Upper lobe of left lung (tissue), 6 donors: Measurements from ENCODE around the gene TCHHL1. TPM values are rescaled to one million over a fixed set of nuclear protein-coding genes. Genes with fewer than 3 reads are reported as not detected.

Source experiments
- ATAC-seq, 2 donors: fragments of 200-7000 bp; cut with Tn5 transposase; one replicate each; pipeline ENCODE4 v1.9.1; 2022; ENCODE audit warnings: mild to moderate bottlenecking in 2 of 2, moderate library complexity in 2 of 2; ENCODE audit not compliant: low FRiP score in 2 of 2
- DNase-seq, 2 donors: peaks; one replicate each; pipeline ENCODE4 v3.0.0-alpha.2; 2019 to 2020
- H3K27ac ChIP-seq, 4 donors: fragments of 200-600 bp; sonication (generic); one replicate each; pipeline ENCODE4 v1.5.1; 2016 to 2019
- H3K27me3 ChIP-seq, 4 donors: fragments of 200-600 bp; sonication (generic); one replicate each; pipeline ENCODE4 v1.5.1; 2017 to 2019
- H3K36me3 ChIP-seq, 4 donors: fragments of 200-600 bp; sonication (generic); one replicate each; pipeline ENCODE4 v1.5.1; 2016 to 2019
- H3K4me1 ChIP-seq, 4 donors: fragments of 200-600 bp; sonication (generic); one replicate each; pipeline ENCODE4 v1.5.1; 2018 to 2019
- H3K4me3 ChIP-seq, 4 donors: fragments of 200-600 bp; sonication (generic); one replicate each; pipeline ENCODE4 v1.5.1; 2017 to 2019; ENCODE audit warnings: mild to moderate bottlenecking in 2 of 4, moderate library complexity in 1 of 4
- H3K9me3 ChIP-seq, 4 donors: fragments of 200-600 bp; sonication (generic); one replicate each; pipeline ENCODE4 v1.5.1; 2018 to 2019
- EP300 ChIP-seq, 4 donors: sonication (generic); formaldehyde crosslinking; IDR thresholded peaks; one replicate each; pipeline ENCODE4 v1.5.1; 2017; ENCODE audit warnings: antibody characterized with exemption in 4 of 4, control low read depth in 2 of 4
- POLR2A ChIP-seq, 4 donors: fragments of 450-650 bp; IDR thresholded peaks; one replicate each; pipeline ENCODE4 v1.5.1; 2016 to 2017; ENCODE audit warnings: antibody characterized with exemption in 4 of 4, mild to moderate bottlenecking in 2 of 4
- POLR2AphosphoS5 ChIP-seq, 2 donors: sonication (generic); formaldehyde crosslinking; IDR thresholded peaks; one replicate each; pipeline ENCODE4 v1.5.1; 2017; ENCODE audit warnings: antibody characterized with exemption in 2 of 2
- WGBS, 2 donors: methylation state at CpG; one replicate each; pipeline ENCODE4 v1.1.5; 2017 to 2018; 5-methylcytosine and 5-hydroxymethylcytosine counted together
- total RNA-seq, 6 donors: library from RNA; depleted of rRNA in 4 of 6; stranded (reverse); fragments of >200 nt in 4 of 6; gene quantifications; one replicate each; pipeline versions ENCODE4 v1.1.0 to v1.2.1, GENCODE V29; 2016 to 2021
- TF ChIP-seq, protein P1 (sequence below), 6 experiments: fragments of 450-650 bp in 4 of 6; fragments of 200-600 bp in 2 of 6; sonication (generic) in 2 of 6; IDR thresholded peaks; one replicate each; pipeline ENCODE4 v1.5.1; 2016 to 2019; ENCODE audit warnings: antibody characterized with exemption in 6 of 6
- donor health status: DM: no; HTN: no; CAD: no; lungs with moderate emphysema.
- donor health status: DM: no; HTN: yes; CAD: no; lungs with severe emphysema.

Gene TCHHL1
- total RNA-seq, 6 donors from 2014 or later: not detected

GRCh38 chr1:152109231-152109997 lies 20.6 kb upstream of the TCHHL1 start:
- no peaks in the 10 kb centered on the region for H3K36me3 ChIP-seq
- H3K4me3 ChIP-seq: peak overlapping the region in 3 of 4 donors; percentile 37 to 51 (median 46)
- peaks cover 3 to 18% (median 13%) of the 10 kb centered on the region in 4 donors for H3K9me3 ChIP-seq
- peaks cover 36 to 52% (median 45%) of the 10 kb centered on the region in 4 donors for H3K4me1 ChIP-seq
- H3K27ac ChIP-seq: no peak overlapping the region
- TF ChIP-seq, protein P1, sequence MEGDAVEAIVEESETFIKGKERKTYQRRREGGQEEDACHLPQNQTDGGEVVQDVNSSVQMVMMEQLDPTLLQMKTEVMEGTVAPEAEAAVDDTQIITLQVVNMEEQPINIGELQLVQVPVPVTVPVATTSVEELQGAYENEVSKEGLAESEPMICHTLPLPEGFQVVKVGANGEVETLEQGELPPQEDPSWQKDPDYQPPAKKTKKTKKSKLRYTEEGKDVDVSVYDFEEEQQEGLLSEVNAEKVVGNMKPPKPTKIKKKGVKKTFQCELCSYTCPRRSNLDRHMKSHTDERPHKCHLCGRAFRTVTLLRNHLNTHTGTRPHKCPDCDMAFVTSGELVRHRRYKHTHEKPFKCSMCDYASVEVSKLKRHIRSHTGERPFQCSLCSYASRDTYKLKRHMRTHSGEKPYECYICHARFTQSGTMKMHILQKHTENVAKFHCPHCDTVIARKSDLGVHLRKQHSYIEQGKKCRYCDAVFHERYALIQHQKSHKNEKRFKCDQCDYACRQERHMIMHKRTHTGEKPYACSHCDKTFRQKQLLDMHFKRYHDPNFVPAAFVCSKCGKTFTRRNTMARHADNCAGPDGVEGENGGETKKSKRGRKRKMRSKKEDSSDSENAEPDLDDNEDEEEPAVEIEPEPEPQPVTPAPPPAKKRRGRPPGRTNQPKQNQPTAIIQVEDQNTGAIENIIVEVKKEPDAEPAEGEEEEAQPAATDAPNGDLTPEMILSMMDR (IDR thresholded peaks at IDR 0.05): no peak
- TF ChIP-seq POLR2AphosphoS5 (IDR thresholded peaks at IDR 0.05) (no peak), POLR2A (IDR thresholded peaks at IDR 0.05) (no peak), EP300 (IDR thresholded peaks at IDR 0.05) (no peak)
- ATAC-seq: no peak
- no peak for DNase-seq
- H3K27me3 ChIP-seq: peaks cover 0 to 64% (median 30%) of the 10 kb centered on the region in 4 donors
- WGBS, 2 donors: 11 to 15% methylated on average over 31 of the region's 31 CpGs

- H3K4me3 ChIP-seq: peak overlapping the region in 1 of 4 donors; percentile 51
- peaks cover 0 to 64% (median 28%) of the 10 kb centered on the region in 4 donors for H3K27me3 ChIP-seq
- TF ChIP-seq, protein P1 (IDR thresholded peaks at IDR 0.05): no peak
- no peak for TF ChIP-seq EP300 (IDR thresholded peaks at IDR 0.05)
- no peak for TF ChIP-seq POLR2A (IDR thresholded peaks at IDR 0.05)
- WGBS, 2 donors: 21 to 23% methylated on average over 28 of the region's 28 CpGs
- DNase-seq: peak in 1 of 2 donors; percentile 14
- H3K4me1 ChIP-seq: peaks cover 36 to 52% (median 45%) of the 10 kb centered on the region in 4 donors
- no peak for ATAC-seq
- peaks cover 3 to 18% (median 13%) of the 10 kb centered on the region in 4 donors for H3K9me3 ChIP-seq
- no peaks in the 10 kb centered on the region for H3K36me3 ChIP-seq
- H3K27ac ChIP-seq: no peak overlapping the region
Observed at GRCh38 chr1:152108882-152109222, 20.0 kb upstream of the TCHHL1 start.

GRCh38 chr1:152107984-152108881 lies 19.4 kb upstream of the TCHHL1 start:
- WGBS, 2 donors: 18 to 21% methylated on average over 55 to 67 of the region's 67 CpGs
- ATAC-seq: peak in 1 of 2 donors; percentile 34
- TF ChIP-seq, protein P1 (IDR thresholded peaks at IDR 0.05): no peak
- TF ChIP-seq POLR2AphosphoS5 (IDR thresholded peaks at IDR 0.05) (no peak), POLR2A (IDR thresholded peaks at IDR 0.05) (no peak)
- Histone ChIP-seq H3K4me3 (peak overlapping the region in 3 of 4 donors; percentile 16 to 51 (median 25)), H3K36me3 (no peaks in the 10 kb centered on the region), H3K9me3 (peaks cover 3 to 18% (median 13%) of the 10 kb centered on the region in 4 donors), H3K27ac (no peak overlapping the region), H3K27me3 (peaks cover 0 to 58% (median 25%) of the 10 kb centered on the region in 4 donors), H3K4me1 (peaks cover 36 to 52% (median 45%) of the 10 kb centered on the region in 4 donors)
- peak in 1 of 2 donors; percentile 71 for DNase-seq

GRCh38 chr1:152107031-152107983 lies 18.4 kb upstream of the TCHHL1 start:
- Histone ChIP-seq H3K4me1 (peaks cover 30 to 46% (median 38%) of the 10 kb centered on the region in 4 donors), H3K9me3 (peaks cover 3 to 18% (median 13%) of the 10 kb centered on the region in 4 donors), H3K27me3 (peaks cover 0 to 49% (median 21%) of the 10 kb centered on the region in 4 donors), H3K27ac (no peak overlapping the region), H3K4me3 (peak overlapping the region in 3 of 4 donors; percentile 16 to 51 (median 25)), H3K36me3 (no peaks in the 10 kb centered on the region)
- DNase-seq (peak in 1 of 2 donors; percentile 30), ATAC-seq (peak in 1 of 2 donors; percentile 29)
- WGBS, 2 donors: 26 to 28% methylated on average over 41 of the region's 41 CpGs
- no peak for TF ChIP-seq EP300 (IDR thresholded peaks at IDR 0.05)
- TF ChIP-seq POLR2AphosphoS5 (IDR thresholded peaks at IDR 0.05): no peak
- TF ChIP-seq, protein P1 (IDR thresholded peaks at IDR 0.05): no peak
- no peak for TF ChIP-seq POLR2A (IDR thresholded peaks at IDR 0.05)
